Measurements from ENCODE around the gene TBATA. TPM values are rescaled to one million over a fixed set of nuclear protein-coding genes. Genes with fewer than 3 reads are reported as not detected.
A peak's percentile ranks its signal among the peaks of the same experiment; 100 is the strongest.

TBATA gene
- total and polyA plus RNA-seq, 4 donors, result not detected

DNA sequence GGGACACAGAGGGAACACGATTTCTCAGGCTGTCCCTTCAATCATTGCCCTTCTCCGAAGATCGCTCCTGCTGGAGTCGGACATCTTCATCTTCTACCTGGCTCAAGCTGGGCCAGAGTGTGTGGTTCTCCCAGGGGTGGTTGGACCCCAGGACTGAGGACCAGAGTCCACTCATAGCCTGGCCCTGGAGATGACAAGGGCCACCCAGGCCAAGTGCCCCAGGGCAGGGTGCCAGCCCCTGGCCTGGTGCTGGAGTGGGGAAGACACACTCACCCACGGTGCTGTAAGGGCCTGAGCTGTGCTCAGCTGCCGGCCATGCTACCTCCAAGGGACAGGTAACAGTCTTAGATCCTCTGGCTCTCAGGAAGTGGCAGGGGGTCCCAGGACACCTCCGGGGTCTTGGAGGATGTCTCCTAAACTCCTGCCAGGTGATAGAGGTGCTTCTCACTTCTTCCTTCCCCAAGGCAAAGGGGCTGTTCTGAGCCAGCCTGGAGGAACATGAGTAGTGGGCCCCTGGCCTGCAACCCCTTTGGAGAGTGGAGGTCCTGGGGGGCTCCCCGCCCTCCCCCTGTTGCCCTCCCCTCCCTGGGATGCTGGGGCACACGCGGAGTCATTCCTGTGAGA, 23.3 kb downstream of the TBATA start:
- no peaks in the 10 kb centered on the region for H3K36me3 ChIP-seq (ENCODE audit: control insufficient read depth in 4 of 4, insufficient read depth in 3 of 4, low read depth in 1 of 4, low read length in 3 of 4)
- no peak overlapping the region for H3K9ac ChIP-seq (ENCODE audit: low read depth in 1 of 2, low read length in 2 of 2)
- WGBS, result 71% methylated on average over 10 of the region's 10 CpGs
- peaks cover 0 to 6% (median 0%) of the 10 kb centered on the region in 4 donors for H3K4me1 ChIP-seq (ENCODE audit: control insufficient read depth in 4 of 4, insufficient read depth in 4 of 4, low read length in 3 of 4)
- H3K27ac ChIP-seq (ENCODE audit: low read depth in 1 of 2, low read length in 2 of 2), result no peak overlapping the region
- no peaks in the 10 kb centered on the region for H3K27me3 ChIP-seq (ENCODE audit: control insufficient read depth in 4 of 4, insufficient read depth in 4 of 4, low read length in 3 of 4)
- no peak for DNase-seq (ENCODE audit: low spot score)
- no peak overlapping the region for H3K4me3 ChIP-seq (ENCODE audit: low read depth in 1 of 3, low read length in 3 of 3)
- TF ChIP-seq YY1 (IDR thresholded peaks at IDR 0.05) (no peak), HNF4A (conservative IDR thresholded peaks at IDR 0.05) (peak; percentile 64 to 69)
- H3K9me3 ChIP-seq (ENCODE audit: control insufficient read depth in 4 of 4, low read length in 3 of 4), result peaks cover 0 to 2% (median 0%) of the 10 kb centered on the region in 4 donors

DNA sequence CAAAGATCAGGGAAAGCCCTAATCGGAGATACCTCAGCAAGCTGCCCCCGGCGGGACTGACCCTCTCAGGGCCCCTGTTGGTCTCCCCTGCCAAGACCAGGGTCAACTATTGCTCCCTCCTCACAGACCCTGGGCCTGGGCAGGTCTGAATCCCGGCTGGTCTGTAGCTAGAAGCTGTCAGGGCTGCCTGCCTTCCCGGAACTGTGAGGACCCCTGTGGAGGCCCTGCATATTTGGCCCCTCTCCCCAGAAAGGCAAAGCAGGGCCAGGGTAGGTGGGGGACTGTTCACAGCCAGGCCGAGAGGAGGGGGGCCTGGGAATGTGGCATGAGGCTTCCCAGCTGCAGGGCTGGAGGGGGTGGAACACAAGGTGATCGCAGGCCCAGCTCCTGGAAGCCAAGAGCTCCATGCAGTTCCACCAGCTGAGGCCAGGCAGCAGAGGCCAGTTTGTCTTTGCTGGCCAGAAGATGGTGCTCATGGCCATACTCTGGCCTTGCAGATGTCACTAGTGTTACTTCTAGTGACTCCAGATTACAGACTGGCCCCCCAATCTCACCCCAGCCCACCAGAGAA, 24.1 kb downstream of the TBATA start:
- no peak for TF ChIP-seq FOXA2 (IDR thresholded peaks at IDR 0.05)
- TF ChIP-seq, protein P1, sequence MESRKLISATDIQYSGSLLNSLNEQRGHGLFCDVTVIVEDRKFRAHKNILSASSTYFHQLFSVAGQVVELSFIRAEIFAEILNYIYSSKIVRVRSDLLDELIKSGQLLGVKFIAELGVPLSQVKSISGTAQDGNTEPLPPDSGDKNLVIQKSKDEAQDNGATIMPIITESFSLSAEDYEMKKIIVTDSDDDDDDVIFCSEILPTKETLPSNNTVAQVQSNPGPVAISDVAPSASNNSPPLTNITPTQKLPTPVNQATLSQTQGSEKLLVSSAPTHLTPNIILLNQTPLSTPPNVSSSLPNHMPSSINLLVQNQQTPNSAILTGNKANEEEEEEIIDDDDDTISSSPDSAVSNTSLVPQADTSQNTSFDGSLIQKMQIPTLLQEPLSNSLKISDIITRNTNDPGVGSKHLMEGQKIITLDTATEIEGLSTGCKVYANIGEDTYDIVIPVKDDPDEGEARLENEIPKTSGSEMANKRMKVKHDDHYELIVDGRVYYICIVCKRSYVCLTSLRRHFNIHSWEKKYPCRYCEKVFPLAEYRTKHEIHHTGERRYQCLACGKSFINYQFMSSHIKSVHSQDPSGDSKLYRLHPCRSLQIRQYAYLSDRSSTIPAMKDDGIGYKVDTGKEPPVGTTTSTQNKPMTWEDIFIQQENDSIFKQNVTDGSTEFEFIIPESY (IDR thresholded peaks at IDR 0.05), result no peak
- TF ChIP-seq, protein P2, sequence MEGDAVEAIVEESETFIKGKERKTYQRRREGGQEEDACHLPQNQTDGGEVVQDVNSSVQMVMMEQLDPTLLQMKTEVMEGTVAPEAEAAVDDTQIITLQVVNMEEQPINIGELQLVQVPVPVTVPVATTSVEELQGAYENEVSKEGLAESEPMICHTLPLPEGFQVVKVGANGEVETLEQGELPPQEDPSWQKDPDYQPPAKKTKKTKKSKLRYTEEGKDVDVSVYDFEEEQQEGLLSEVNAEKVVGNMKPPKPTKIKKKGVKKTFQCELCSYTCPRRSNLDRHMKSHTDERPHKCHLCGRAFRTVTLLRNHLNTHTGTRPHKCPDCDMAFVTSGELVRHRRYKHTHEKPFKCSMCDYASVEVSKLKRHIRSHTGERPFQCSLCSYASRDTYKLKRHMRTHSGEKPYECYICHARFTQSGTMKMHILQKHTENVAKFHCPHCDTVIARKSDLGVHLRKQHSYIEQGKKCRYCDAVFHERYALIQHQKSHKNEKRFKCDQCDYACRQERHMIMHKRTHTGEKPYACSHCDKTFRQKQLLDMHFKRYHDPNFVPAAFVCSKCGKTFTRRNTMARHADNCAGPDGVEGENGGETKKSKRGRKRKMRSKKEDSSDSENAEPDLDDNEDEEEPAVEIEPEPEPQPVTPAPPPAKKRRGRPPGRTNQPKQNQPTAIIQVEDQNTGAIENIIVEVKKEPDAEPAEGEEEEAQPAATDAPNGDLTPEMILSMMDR (IDR thresholded peaks at IDR 0.05; ENCODE audit: low read depth, low read length, missing input control), result no peak
- TF ChIP-seq, protein P3, sequence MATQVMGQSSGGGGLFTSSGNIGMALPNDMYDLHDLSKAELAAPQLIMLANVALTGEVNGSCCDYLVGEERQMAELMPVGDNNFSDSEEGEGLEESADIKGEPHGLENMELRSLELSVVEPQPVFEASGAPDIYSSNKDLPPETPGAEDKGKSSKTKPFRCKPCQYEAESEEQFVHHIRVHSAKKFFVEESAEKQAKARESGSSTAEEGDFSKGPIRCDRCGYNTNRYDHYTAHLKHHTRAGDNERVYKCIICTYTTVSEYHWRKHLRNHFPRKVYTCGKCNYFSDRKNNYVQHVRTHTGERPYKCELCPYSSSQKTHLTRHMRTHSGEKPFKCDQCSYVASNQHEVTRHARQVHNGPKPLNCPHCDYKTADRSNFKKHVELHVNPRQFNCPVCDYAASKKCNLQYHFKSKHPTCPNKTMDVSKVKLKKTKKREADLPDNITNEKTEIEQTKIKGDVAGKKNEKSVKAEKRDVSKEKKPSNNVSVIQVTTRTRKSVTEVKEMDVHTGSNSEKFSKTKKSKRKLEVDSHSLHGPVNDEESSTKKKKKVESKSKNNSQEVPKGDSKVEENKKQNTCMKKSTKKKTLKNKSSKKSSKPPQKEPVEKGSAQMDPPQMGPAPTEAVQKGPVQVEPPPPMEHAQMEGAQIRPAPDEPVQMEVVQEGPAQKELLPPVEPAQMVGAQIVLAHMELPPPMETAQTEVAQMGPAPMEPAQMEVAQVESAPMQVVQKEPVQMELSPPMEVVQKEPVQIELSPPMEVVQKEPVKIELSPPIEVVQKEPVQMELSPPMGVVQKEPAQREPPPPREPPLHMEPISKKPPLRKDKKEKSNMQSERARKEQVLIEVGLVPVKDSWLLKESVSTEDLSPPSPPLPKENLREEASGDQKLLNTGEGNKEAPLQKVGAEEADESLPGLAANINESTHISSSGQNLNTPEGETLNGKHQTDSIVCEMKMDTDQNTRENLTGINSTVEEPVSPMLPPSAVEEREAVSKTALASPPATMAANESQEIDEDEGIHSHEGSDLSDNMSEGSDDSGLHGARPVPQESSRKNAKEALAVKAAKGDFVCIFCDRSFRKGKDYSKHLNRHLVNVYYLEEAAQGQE (IDR thresholded peaks at IDR 0.05), result no peak
- Histone ChIP-seq H3K9ac (ENCODE audit: low read depth in 1 of 2, low read length in 2 of 2) (no peak overlapping the region), H3K9me3 (ENCODE audit: control insufficient read depth in 4 of 4, low read length in 3 of 4) (peaks cover 0 to 2% (median 0%) of the 10 kb centered on the region in 4 donors), H3K4me3 (ENCODE audit: low read depth in 1 of 3, low read length in 3 of 3) (no peak overlapping the region), H3K27ac (ENCODE audit: low read depth in 1 of 2, low read length in 2 of 2) (no peak overlapping the region), H3K27me3 (ENCODE audit: control insufficient read depth in 4 of 4, insufficient read depth in 4 of 4, low read length in 3 of 4) (no peaks in the 10 kb centered on the region), H3K36me3 (ENCODE audit: control insufficient read depth in 4 of 4, insufficient read depth in 3 of 4, low read depth in 1 of 4, low read length in 3 of 4) (no peaks in the 10 kb centered on the region), H3K4me1 (ENCODE audit: control insufficient read depth in 4 of 4, insufficient read depth in 4 of 4, low read length in 3 of 4) (peaks cover 0 to 6% (median 0%) of the 10 kb centered on the region in 4 donors)
- 84% methylated on average over 7 of the region's 7 CpGs for WGBS
- DNase-seq (ENCODE audit: low spot score), result no peak

DNA sequence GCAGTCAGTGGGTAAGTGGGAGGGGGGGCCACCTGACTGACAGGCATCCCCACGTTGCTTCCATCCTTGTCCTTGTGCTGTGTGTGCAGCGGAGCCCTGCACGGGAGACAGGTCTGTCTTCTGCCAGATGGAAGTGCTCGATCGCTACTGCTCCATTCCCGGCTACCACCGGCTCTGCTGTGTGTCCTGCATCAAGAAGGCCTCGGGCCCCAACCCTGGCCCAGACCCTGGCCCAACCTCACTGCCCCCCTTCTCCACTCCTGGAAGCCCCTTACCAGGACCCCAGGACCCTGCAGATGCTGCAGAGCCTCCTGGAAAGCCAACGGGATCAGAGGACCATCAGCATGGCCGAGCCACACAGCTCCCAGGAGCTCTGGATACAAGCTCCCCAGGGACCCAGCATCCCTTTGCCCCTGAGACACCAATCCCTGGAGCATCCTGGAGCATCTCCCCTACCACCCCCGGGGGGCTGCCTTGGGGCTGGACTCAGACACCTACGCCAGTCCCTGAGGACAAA, 24.8 kb downstream of the TBATA start:
- Histone ChIP-seq H3K9ac (ENCODE audit: low read depth in 1 of 2, low read length in 2 of 2) (no peak overlapping the region), H3K27ac (ENCODE audit: low read depth in 1 of 2, low read length in 2 of 2) (no peak overlapping the region), H3K4me3 (ENCODE audit: low read depth in 1 of 3, low read length in 3 of 3) (no peak overlapping the region), H3K9me3 (ENCODE audit: control insufficient read depth in 4 of 4, low read length in 3 of 4) (no peaks in the 10 kb centered on the region), H3K27me3 (ENCODE audit: control insufficient read depth in 4 of 4, insufficient read depth in 4 of 4, low read length in 3 of 4) (no peaks in the 10 kb centered on the region), H3K4me1 (ENCODE audit: control insufficient read depth in 4 of 4, insufficient read depth in 4 of 4, low read length in 3 of 4) (peaks cover 0 to 6% (median 0%) of the 10 kb centered on the region in 4 donors), H3K36me3 (ENCODE audit: control insufficient read depth in 4 of 4, insufficient read depth in 3 of 4, low read depth in 1 of 4, low read length in 3 of 4) (no peaks in the 10 kb centered on the region)
- DNase-seq (ENCODE audit: low spot score), result no peak
- TF ChIP-seq RAD21 (IDR thresholded peaks at IDR 0.05) (no peak), NR2F2 (IDR thresholded peaks at IDR 0.05) (no peak), SP1 (IDR thresholded peaks at IDR 0.05) (no peak), EGR1 (IDR thresholded peaks at IDR 0.05; ENCODE audit: low read depth in 2 of 2) (no peak), JUND (IDR thresholded peaks at IDR 0.05) (no peak), TAF1 (conservative IDR thresholded peaks at IDR 0.05) (no peak), FOXA2 (IDR thresholded peaks at IDR 0.05) (no peak), HNF4A (conservative IDR thresholded peaks at IDR 0.05) (no peak), GABPA (IDR thresholded peaks at IDR 0.05 in 1 of 2, conservative IDR thresholded peaks at IDR 0.05 in 1 of 2) (no peak), FOXA1 (IDR thresholded peaks at IDR 0.05) (no peak), HNF4G (IDR thresholded peaks at IDR 0.05) (no peak)
- TF ChIP-seq, protein P4, sequence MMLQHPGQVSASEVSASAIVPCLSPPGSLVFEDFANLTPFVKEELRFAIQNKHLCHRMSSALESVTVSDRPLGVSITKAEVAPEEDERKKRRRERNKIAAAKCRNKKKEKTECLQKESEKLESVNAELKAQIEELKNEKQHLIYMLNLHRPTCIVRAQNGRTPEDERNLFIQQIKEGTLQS (IDR thresholded peaks at IDR 0.05), result no peak
- TF ChIP-seq, protein P5, sequence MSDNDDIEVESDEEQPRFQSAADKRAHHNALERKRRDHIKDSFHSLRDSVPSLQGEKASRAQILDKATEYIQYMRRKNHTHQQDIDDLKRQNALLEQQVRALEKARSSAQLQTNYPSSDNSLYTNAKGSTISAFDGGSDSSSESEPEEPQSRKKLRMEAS (IDR thresholded peaks at IDR 0.05), result no peak
- WGBS, result 79% methylated on average over 12 of the region's 12 CpGs

Data from liver (tissue), 9 donors.